GM18508 (cell line): ENCODE measurements around the gene UNC5A.

Experiments used
- ATAC-seq: cut with Tn5 transposase; IDR thresholded peaks from one replicate; pipeline ENCODE4 v1.9.1; 2021; ENCODE audit warnings: moderate number of reproducible peaks; ENCODE audit not compliant: insufficient read depth, unreplicated experiment

UNC5A gene

DNA sequence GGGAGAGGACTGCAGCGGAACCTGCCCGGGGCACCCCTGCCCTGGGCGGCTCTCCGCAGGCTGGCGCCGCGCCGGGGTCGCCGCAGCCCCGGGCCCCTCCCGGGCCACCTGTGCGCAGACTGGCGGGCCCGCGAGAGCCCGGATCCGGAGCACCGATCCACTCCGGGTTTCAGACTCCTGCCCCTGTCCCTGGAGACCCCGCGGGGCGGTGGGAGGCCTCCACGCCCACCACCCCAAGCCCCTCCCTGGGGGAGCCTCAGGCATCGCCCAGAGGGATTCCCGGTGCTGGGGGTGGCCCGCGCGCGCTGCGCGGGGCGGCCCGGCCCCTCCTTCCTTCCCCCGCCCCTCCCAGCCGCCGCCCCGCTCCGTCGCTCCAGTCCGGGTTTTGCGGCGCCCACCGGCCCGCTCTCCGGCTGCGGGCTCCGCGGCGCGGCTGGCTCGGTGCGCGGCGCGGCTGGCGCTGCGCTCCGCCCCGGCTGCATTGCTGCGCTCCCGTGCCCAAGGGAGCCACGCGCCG, at the start of gene UNC5A:
Gene UNC5A (plus strand): TSS at position 479 of the 517 bp plus-strand sequence. CDS start 192 bp downstream, outside the sequence.
- no peak for ATAC-seq

DNA sequence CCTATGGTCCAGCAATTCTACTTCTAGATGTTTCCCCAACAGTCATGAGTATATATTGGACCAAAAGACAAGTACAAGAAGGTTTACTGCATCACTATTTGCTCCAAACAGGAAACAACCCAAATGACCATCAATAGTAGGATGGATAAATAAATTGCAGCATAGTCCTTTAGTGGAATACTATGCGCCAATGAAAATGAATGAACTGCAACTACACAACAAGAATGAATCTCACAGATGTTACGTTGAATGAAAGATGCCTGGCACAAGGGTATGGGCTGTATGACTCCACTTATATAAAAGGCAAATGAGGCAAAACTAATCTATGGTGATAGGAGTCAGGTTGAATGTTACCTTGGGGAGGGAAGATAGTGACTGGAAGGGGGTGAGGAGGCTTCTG, 48.6 kb upstream of the UNC5A start:
- no peak for ATAC-seq

- ATAC-seq = no peak
Observed at GRCh38 chr5:176762489-176762888, 47.9 kb upstream of the UNC5A start.

DNA sequence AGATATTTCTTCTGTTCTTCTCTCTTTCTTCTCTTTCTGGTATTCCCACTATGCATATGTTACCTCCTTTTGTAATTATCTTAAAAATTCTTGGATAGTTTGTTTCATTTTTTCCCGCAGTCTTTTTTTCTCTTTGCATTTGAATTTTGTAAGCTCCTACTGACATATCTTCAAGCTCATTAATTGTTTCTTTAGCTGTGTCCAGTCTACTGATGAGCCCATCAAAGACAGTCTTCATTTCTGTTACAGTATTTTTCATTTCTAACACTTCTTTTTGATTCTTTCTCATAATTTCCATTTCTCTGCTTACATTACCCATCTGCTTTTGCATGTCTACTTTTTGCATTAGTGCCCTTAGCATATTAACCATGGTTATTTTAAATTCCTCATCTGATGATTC, 44.7 kb upstream of the UNC5A start:
- ATAC-seq = no peak

DNA sequence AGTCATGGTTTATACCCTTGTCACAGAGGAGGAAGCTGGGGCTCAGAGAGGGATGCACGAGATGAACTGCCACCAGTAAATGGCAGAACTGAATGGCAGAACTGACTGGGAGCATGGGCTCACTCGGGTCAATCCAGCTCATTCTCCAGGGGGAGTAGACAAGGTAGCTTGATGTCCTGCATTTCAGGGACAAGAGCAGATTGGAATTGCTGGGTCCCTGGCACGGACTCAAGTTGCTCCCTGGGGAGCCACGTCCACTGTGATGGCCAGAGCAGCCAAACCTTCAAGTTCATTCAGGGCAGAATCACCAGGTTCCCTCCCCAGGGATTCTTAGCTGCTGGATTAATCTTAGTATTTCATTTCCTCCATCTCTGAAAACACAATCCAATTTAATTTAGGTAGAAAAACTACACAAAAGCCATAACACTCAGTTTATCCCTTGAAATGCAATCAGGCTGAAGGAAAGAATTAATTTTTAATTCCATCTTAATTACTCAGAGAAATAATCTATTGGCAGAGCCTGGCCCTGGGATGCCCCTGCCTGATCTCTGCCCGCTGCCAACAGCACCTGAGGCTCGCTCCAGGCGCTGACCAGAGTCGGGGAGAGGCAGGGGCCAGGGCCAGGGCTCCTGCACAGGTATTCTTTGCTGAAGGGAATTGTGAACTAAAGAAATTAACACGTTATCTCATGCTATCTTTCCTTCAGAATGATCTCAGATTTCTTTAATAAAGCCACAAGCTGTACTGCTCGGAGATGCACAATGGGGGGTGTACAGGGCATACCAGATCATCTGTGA, 42.0 kb upstream of the UNC5A start:
- ATAC-seq = no peak

GRCh38 chr5:176769911-176770310, 40.4 kb upstream of the UNC5A start:
- ATAC-seq = no peak

GRCh38 chr5:176770431-176770830, 39.9 kb upstream of the UNC5A start:
- no peak for ATAC-seq

DNA sequence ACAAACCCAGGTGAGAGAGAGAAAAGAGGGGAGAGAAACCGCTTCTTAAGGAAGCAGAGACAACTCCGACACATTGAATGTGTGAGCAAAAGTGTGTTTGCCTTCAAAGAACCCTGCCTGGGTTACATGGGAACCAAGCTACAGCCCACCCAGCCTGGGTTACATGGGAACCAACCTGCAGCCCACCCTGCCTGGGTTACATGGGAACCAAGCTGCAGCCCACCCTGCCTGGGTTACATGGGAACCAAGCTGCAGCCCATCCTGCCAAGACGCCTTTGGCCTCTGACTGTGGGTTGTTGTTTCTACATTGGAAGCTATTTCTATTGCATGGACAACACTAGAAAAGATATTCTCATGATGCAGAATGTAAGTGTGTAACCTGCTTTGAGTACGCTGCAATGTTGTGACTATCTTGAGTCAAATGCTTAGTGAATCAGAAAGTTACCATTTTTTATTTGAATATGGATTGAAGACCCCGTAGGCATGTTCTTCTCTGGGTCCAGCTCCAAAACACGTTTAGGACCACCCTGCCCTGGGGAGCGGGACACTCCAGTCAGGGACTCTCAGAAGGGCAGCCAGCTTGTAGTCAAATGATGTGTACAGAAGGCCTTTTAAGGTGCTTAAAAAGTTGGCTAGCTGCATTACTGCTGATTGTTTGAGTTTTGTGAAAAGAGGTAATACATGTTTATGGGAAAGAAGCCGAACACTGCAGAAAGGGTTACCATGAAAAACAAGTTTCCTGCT, 39.1 kb upstream of the UNC5A start:
- no peak for ATAC-seq

GRCh38 chr5:176772271-176773210, 37.8 kb upstream of the UNC5A start:
- no peak for ATAC-seq

DNA sequence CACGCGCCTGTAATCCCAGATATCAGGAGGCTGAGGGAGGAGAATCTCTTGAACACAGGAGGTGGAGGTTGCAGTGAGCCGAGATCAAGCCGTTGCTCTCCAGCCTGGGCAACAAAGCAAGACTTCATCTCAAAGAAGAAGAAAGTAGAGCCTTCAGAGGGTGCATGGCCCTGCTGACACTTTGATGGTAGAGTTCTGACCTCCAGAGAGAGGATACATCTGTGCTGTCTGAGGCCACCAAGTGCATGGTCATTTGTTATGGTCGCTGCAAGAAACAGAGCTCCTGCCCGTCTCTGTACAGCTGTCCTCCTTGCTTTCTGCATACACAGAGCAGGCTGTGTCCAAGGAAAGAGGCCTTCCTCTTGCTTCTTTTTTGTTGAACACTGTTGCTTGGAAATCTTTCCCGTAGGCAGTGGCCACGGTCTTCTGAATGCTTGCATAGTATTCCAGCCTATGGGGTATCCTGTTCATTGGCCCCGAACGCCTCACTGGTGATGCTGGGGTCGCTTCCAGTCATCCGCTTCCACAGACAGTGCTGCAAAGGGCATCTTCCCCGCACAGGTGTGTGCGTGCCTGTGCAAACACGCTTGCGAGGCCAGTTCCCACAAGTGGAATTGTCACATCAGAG, 36.8 kb upstream of the UNC5A start:
- ATAC-seq = no peak

DNA sequence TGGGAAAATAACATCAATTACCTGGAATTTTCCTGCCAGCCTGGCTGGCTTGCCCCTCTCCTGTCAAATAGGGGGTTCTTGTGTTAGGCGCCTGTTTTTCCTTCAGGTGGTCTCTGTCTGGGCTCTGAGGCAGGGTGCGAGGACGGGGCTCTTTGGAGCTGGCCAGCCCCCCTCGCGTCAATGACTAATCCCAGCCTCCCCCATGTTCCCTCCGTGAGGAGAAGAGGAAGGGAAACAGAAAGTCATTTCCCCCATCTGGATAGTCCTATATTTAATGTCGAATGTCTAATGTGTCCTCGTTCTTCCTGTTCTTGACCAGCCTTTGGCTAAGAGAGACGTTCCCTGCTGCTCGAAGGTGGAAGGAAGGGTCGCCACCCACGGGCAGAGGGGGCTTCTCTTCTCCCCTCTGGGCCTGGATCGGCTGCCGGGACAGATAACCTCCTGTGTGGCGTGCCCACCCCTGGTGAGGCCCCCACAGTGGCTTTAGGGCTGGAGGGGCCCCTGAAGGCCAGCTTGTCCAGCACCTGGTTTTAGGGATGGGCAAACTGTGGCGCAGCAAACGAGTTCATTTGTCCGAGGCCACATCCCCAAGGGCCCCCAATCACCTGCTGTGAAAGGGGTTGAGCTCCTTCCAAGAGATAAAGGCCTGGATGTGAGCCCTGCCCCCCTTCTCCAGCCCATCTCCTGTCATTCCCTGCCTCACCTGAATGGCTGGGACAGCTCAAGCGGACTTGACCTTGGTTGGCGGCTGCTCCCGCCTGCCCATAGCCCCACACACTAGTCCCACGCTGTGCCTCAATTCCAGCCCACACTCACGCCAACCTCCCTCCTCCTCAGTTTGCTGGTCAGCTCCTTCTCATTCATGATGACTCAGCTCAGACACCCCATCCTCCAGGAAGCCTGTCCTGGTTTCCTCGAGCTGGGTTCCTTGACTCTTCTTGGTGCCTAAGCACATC, 35.9 kb upstream of the UNC5A start:
- ATAC-seq = no peak

DNA sequence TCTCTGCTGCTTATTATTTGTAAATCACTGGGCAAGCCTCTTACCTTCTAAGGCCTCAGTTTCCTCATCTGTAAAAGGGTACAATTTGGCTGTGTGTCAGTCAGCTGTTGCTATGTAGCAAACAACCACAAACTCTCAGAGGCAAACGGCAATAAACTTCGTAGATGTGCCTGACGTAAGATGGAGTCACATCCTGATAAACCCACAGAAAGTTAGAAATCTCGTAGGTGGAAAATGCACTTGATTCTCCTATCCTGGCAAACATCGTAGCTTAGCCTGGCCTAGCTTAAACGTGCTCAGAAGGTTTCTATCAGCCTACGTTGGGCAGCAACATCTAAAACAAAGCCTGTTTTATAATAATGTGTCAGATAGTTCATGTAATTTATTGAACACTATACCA, 35.0 kb upstream of the UNC5A start:
- ATAC-seq = no peak

DNA sequence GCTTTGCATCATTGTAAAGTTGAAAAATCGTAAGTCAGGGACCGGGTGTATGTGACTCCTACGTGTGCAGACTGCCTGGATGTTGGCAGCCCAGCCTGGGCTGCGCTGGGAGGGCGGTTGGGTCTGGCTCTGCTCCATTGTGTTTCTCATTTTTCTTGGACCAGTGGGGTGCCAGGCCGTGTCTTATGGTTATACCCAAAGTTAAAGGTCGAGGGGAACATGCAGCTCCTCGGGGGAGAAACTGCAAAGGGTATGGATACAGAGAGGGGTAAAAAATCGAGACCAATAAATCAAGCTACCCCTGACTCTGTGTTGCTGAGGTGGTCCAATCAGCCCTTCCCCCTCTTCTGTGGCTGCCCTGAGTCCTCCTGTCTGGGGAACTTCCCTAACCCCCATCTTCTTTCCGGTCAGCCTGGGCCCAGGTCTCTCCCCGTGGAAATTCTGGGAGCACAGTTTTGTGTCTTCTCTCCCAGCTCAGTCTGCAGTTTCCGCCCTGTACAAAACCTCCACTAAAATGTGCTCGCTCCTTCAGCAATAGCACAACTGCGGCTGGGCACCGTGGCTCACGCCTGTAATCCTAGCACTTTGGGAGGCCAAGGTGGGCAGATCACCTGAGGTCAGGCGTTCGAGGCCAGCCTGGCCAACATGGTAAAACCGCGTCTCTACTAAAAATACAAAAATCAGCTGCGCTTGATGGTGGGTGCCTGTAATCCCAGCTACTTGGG, 34.1 kb upstream of the UNC5A start:
- ATAC-seq = no peak

DNA sequence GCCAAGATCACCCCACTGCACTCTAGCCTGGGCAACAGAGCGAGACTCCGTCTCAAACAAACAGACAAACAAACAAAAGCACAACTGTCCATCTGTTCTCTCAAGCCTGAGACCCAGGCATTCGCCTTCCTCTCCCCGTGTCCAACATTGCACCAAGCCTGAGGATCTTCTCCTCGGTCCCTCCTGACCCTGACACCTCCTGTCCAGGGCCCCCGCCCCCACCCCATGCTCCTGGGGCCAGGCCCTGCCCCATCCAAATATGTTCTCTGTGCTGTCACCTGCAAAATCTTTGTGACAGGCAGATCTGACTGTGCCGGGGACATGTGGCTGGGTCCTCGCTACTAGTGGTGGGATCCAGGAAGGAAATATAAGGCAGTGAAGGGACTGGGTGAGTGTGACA, 33.4 kb upstream of the UNC5A start:
- ATAC-seq = no peak

- no peak for ATAC-seq
Observed at GRCh38 chr5:176778921-176779465, 31.4 kb upstream of the UNC5A start.

- no peak for ATAC-seq
Observed at GRCh38 chr5:176779537-176779936, 30.8 kb upstream of the UNC5A start.

DNA sequence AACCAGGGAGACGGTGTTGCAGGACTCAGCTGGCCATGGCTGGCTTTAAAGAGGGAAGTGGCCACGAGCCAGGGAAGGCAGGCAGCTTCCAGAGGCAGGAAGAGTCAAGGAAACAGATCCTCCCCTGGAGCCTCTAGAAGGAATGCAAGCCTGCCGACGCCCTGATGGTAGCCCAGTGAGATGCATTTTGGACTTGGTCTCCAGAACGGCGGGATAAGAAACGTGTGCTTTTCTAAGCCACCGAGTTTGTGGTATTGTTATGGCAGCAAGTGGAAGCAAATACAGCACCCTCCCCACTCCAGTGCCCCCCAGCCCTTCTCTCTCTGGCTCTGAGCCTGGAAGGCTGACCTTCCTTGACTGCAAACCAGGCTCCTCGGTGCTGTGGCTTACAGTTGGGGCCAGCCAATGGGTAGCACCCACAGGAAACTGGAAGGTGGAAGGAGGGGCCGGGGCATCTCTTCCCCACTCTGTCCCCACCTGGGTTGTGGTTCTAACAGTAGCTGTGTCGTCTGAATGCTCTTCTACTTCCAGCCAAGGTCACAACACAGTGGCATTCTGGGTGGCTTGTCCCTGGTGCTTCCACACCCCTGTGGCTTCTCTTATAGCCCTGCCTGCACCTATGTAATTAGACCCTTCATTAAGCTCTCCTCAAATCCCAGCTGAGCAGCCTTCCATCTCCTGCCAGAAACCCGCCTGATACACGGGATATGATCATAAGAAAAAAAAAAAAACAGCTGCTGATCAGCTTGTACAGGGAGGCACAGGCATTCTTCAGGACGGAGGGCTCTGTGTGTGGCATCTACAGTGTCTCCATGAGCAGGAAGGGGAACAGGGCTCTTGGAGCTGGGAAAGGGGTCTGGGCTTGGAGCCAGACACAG, 29.9 kb upstream of the UNC5A start:
- no peak for ATAC-seq
